Heart left ventricle (tissue), 13 donors: ENCODE data around the gene SULT1A3.
"Not testable (repeated sequence)": the region's sequence is repeated elsewhere in the genome, so short reads cannot be mapped to it uniquely, and the experiment has no call there.

Experiments used
- CTCF ChIP-seq, 12 donors: fragments of 200-600 bp; sonication (generic) in 4 of 12; IDR thresholded peaks; one replicate each; pipeline versions ENCODE4 v1.5.0 to v1.8.0; 2018 to 2022; ENCODE audit warnings: antibody characterized with exemption in 12 of 12, mild to moderate bottlenecking in 5 of 12
- POLR2A ChIP-seq, 2 donors: fragments of 450-650 bp; IDR thresholded peaks; one replicate each; pipeline ENCODE4 v1.6.1; 2017; ENCODE audit warnings: antibody characterized with exemption in 2 of 2, mild to moderate bottlenecking in 2 of 2, moderate library complexity in 2 of 2
- donor health status: ischemic (EF 13 %, LVEDD 7.1; RV severe dilation, severe dysfunction).
- donor health status: DM: no; HTN: yes; CAD: no.
- donor health status: DM: no; HTN: no; CAD: no.
- donor health status: ischemic (EF 25% LVEDD 6.9; RV normal size, moderate dysfunction).
- donor health status: ischemic (EF 25% LVEDD 5.7; RV mildly dilated, moderate dysfunction).
- donor health status: ischemic (EF 35%, LVEDD 5.7; RV mildly dilated, moderate dysfunction).
- donor health status: nonischemic (EF 11% LVEDD 7.7; RV severe dilation, severe dysfunction).
- donor health status: DM: yes; HTN: yes; CAD: no.
- donor health status: PGD.
- donor health status: ischemic (EF 29% LVEDD 5.4; RV normal size, mild dysfunction).
- donor health status: nonischemic (EF 23%, LVEDD 6.1; RV moderate dilation, normal function).

- not testable (repeated sequence) for TF ChIP-seq CTCF, POLR2A (IDR thresholded peaks at IDR 0.05)
These were observed 28.9 kb upstream of the SULT1A3 start for GRCh38 chr16:30170145-30170544.
